Tibial nerve (tissue), 3 donors: ENCODE measurements around the gene CDX1.

Experiments used
- CTCF ChIP-seq, 5 experiments: fragments of 200-600 bp in 3 of 5; fragments of 450-650 bp in 2 of 5; sonication (generic) in 3 of 5; IDR thresholded peaks; one replicate each; pipeline ENCODE4 v1.5.1; 2016 to 2019; ENCODE audit warnings: antibody characterized with exemption in 5 of 5, mild to moderate bottlenecking in 3 of 5, moderate library complexity in 2 of 5
- POLR2A ChIP-seq, 2 donors: fragments of 450-650 bp; IDR thresholded peaks; one replicate each; pipeline ENCODE4 v1.6.1; 2017; ENCODE audit warnings: antibody characterized with exemption in 2 of 2, mild to moderate bottlenecking in 2 of 2, moderate library complexity in 2 of 2

DNA sequence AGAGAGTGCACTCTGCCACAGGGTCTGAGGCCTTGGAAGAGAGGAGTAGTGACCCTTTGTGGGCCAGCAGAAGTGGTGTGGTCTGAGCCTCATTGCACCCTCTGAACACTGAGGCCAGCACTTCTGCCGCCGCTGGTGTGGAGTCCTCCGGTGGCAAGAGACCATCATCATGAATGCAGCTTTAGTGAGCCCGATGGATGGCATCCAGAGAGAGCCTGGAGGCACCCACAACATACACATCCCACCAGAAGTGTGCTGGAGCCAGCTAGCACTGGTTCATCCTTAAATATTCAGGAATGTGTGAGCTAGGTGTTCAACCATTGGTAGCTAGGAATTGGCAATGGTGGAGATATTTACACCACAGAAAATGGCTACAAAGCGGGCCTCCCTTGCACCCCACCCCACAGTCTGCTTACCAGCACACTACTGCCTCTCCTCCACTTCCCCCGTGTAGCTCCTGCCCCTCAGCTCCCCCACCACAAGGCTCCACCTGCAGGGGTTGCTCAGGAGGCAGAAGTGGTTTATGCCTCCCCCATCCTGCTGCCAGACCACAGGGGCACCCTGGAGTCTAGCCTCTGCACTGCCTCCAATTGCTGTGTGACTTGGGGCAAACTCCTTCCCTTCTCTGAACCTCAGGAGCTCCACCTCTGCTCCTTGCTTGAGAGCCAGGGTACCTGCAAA, 39.7 kb downstream of the CDX1 start:
- no peak for TF ChIP-seq POLR2A (IDR thresholded peaks at IDR 0.05)
- no peak for TF ChIP-seq CTCF (IDR thresholded peaks at IDR 0.05)
